Natural killer cell (primary cell): ENCODE results near the gene CNBD2. TPM values are rescaled to one million over a fixed set of nuclear protein-coding genes. Genes with fewer than 3 reads are reported as not detected.

Source experiments
- ATAC-seq, 3 donors: fragments of 150-1000 bp in 2 of 3; fragments of 200-7000 bp in 1 of 3; cut with Tn5 transposase; 1 replicate in 1 of 3; 2 replicates in 2 of 3; pipeline ENCODE4 v1.10.0; 2021; ENCODE audit warnings: mild to moderate bottlenecking in 2 of 3, moderate library complexity in 2 of 3
- DNase-seq, 2 donors: peaks; one replicate each; pipeline versions ENCODE4 v3.0.0 to v3.0.0-alpha.2; 2013 to 2021; ENCODE audit warnings: mixed read lengths in 1 of 2
- H3K27ac ChIP-seq: one replicate; pipeline ENCODE4 v1.5.1; 2013; ENCODE audit warnings: mild to moderate bottlenecking, low read length
- H3K27me3 ChIP-seq: one replicate; pipeline ENCODE4 v1.6.1; 2013; ENCODE audit warnings: low read length; ENCODE audit not compliant: control insufficient read depth, insufficient read depth
- H3K36me3 ChIP-seq: one replicate; pipeline ENCODE4 v1.6.1; 2013; ENCODE audit warnings: low read length; ENCODE audit not compliant: control insufficient read depth, insufficient read depth
- H3K4me1 ChIP-seq: one replicate; pipeline ENCODE4 v1.6.1; 2013; ENCODE audit warnings: low read length; ENCODE audit not compliant: control insufficient read depth, insufficient read depth
- H3K4me3 ChIP-seq: one replicate; pipeline ENCODE4 v1.5.1; 2013; ENCODE audit warnings: low read length
- H3K9me3 ChIP-seq: one replicate; pipeline ENCODE4 v1.6.1; 2013; ENCODE audit warnings: low read length; ENCODE audit not compliant: control insufficient read depth, insufficient read depth
- H3K27ac Mint-ChIP-seq, 2 donors: one replicate each; pipeline ENCODE4 v1.8.0; 2022; ENCODE audit warnings: mild to moderate bottlenecking in 2 of 2, mixed read lengths in 2 of 2, moderate library complexity in 1 of 2
- H3K27me3 Mint-ChIP-seq, 2 donors: one replicate each; pipeline ENCODE4 v1.8.0; 2022; ENCODE audit warnings: low read depth in 2 of 2, mixed read lengths in 2 of 2
- H3K36me3 Mint-ChIP-seq: one replicate; pipeline ENCODE4 v1.8.0; 2022; ENCODE audit warnings: mixed read lengths
- H3K4me1 Mint-ChIP-seq, 2 donors: one replicate each; pipeline ENCODE4 v1.8.0; 2022; ENCODE audit warnings: mixed read lengths in 2 of 2
- H3K4me3 Mint-ChIP-seq: one replicate; pipeline ENCODE4 v1.8.0; 2022; ENCODE audit warnings: mild to moderate bottlenecking, moderate library complexity, mixed read lengths
- H3K9me3 Mint-ChIP-seq, 2 donors: one replicate each; pipeline ENCODE4 v1.8.0; 2022; ENCODE audit warnings: mixed read lengths in 2 of 2
- CTCF ChIP-seq: fragments of 200-600 bp; IDR thresholded peaks from one replicate; pipeline ENCODE4 v1.8.0; 2022; ENCODE audit warnings: antibody characterized with exemption
- WGBS: methylation state at CpG from one replicate; pipeline ENCODE4 v1.1.7; 2013; ENCODE audit warnings: missing lambda C conversion rate; ENCODE audit not compliant: insufficient coverage; 5-methylcytosine and 5-hydroxymethylcytosine counted together
- intact Hi-C: fragments of 100-400 bp; cut with micrococcal nuclease; formaldehyde crosslinking; loops from one replicate; pipeline ENCODE4 v1.14.2; 2022
- total RNA-seq, 4 donors: library from RNA; stranded (reverse); fragments of 120-200 nt in 1 of 4; gene quantifications; one replicate each; pipeline versions ENCODE4 v1.2.3 to v1.2.4, GENCODE V29; 2013 to 2022

CNBD2 gene
- total RNA-seq, 3 donors from 2014 or later (not counting 1 experiment from before 2014, with no cell fraction given): 17.2 to 20.5 (median 19.5) TPM

GRCh38 chr20:35978041-35978513 is 9.7 kb downstream of the CNBD2 start:
- intact Hi-C loops: no loop called here
- DNase-seq (no peak), ATAC-seq (no peak)
- no peaks in the 10 kb centered on the region for H3K9me3 Mint-ChIP-seq
- no peak overlapping the region for H3K27ac Mint-ChIP-seq
- no peak overlapping the region for H3K4me3 ChIP-seq
- no peaks in the 10 kb centered on the region for H3K4me1 ChIP-seq
- H3K9me3 ChIP-seq: no peaks in the 10 kb centered on the region
- TF ChIP-seq CTCF: no peak
- no peaks in the 10 kb centered on the region for H3K4me1 Mint-ChIP-seq
- H3K27me3 ChIP-seq: no peaks in the 10 kb centered on the region
- no peaks in the 10 kb centered on the region for H3K36me3 Mint-ChIP-seq
- H3K27me3 Mint-ChIP-seq: no peaks in the 10 kb centered on the region
- 78% methylated on average over 9 of the region's 9 CpGs for WGBS
- H3K36me3 ChIP-seq: no peaks in the 10 kb centered on the region
- H3K4me3 Mint-ChIP-seq: no peak overlapping the region
- no peak overlapping the region for H3K27ac ChIP-seq

GRCh38 chr20:35979544-35979943 is 11.2 kb downstream of the CNBD2 start:
- intact Hi-C loops: no loop called here
- Histone ChIP-seq H3K4me3 (no peak overlapping the region), H3K9me3 (no peaks in the 10 kb centered on the region), H3K27me3 (no peaks in the 10 kb centered on the region), H3K4me1 (peaks cover 7% of the 10 kb centered on the region), H3K27ac (no peak overlapping the region), H3K36me3 (no peaks in the 10 kb centered on the region)
- Mint-ChIP-seq H3K27me3 (no peaks in the 10 kb centered on the region), H3K36me3 (no peaks in the 10 kb centered on the region), H3K4me3 (no peak overlapping the region), H3K4me1 (peaks cover 6% of the 10 kb centered on the region in 2 donors), H3K27ac (no peak overlapping the region), H3K9me3 (no peaks in the 10 kb centered on the region)
- ATAC-seq (no peak), DNase-seq (no peak)
- WGBS: 76% methylated on average over 5 of the region's 5 CpGs
- no peak for TF ChIP-seq CTCF

- 61% methylated on average over 3 of the region's 3 CpGs for WGBS
- no peak for ATAC-seq
- intact Hi-C loops: no loop called here
Measured at GRCh38 chr20:35981969-35982368, 13.6 kb downstream of the CNBD2 start.

More at GRCh38 chr20:35981969-35982368, 13.6 kb downstream of the CNBD2 start:
- Histone ChIP-seq H3K4me1 (peaks cover 8% of the 10 kb centered on the region), H3K27me3 (no peaks in the 10 kb centered on the region), H3K36me3 (no peaks in the 10 kb centered on the region), H3K4me3 (no peak overlapping the region), H3K9me3 (no peaks in the 10 kb centered on the region), H3K27ac (no peak overlapping the region)
- Mint-ChIP-seq H3K27me3 (peaks cover 0 to 4% of the 10 kb centered on the region in 2 donors), H3K36me3 (no peaks in the 10 kb centered on the region), H3K9me3 (no peaks in the 10 kb centered on the region), H3K4me1 (peaks cover 10 to 11% of the 10 kb centered on the region in 2 donors), H3K27ac (no peak overlapping the region), H3K4me3 (no peak overlapping the region)
- no peak for DNase-seq
- TF ChIP-seq CTCF: no peak
